IMR-90 (cell line): ENCODE measurements around the gene WBP2. TPM values are rescaled to one million over a fixed set of nuclear protein-coding genes. Genes with fewer than 3 reads are reported as not detected.
A peak's percentile ranks its signal among the peaks of the same experiment; 100 is the strongest.

Experiments used
- MAFK ChIP-seq: IDR thresholded peaks from 2 replicates; pipeline ENCODE4 v1.6.1; 2012; ENCODE audit warnings: low read depth, low read length, improper control_type of control experiment
- NFE2L2 ChIP-seq: fragments of 150-350 bp; IDR thresholded peaks from 2 replicates; pipeline ENCODE4 v1.6.1; 2016; ENCODE audit warnings: low read depth, mild to moderate bottlenecking, low read length
- POLR2A ChIP-seq: IDR thresholded peaks from 2 replicates; pipeline ENCODE4 v1.6.1; 2012; ENCODE audit warnings: mild to moderate bottlenecking, low read depth, low read length
- SMC3 ChIP-seq: fragments of 150-350 bp; IDR thresholded peaks from 2 replicates; pipeline ENCODE4 v1.6.1; 2016; ENCODE audit warnings: low read depth, mild to moderate bottlenecking, antibody characterized with exemption, low read length, moderate library complexity
- polyA plus RNA-seq, 3 experiments: library from polyadenylated mRNA; depleted of rRNA; stranded (reverse); fragments of >200 nt; gene quantifications; 2 replicates each; pipeline ENCODE4 v1.2.3, GENCODE V29; 2012; ENCODE audit warnings: low replicate concordance in 1 of 3
- total RNA-seq: library from RNA; depleted of rRNA; stranded (reverse); fragments of >200 nt; gene quantifications from 2 replicates; pipeline ENCODE4 v1.2.3, GENCODE V29; 2012

Gene WBP2
- total and polyA plus RNA-seq, 2 of the 4 experiments (the other 2 are of a cell fraction): 9.0 to 35.5 TPM

- TF ChIP-seq MAFK: no peak
- peak; percentile 33; the same call in 1 of the 2 replicates for TF ChIP-seq SMC3
- TF ChIP-seq POLR2A: no peak; the same call in 1 of the 2 replicates
- no peak for TF ChIP-seq NFE2L2
These were observed 41.5 kb upstream of the WBP2 start, which contains the start of gene TRIM65 (continued) for GRCh38 chr17:75896415-75897159.
